ENCODE results near the gene MYO18B. TPM values are rescaled to one million over a fixed set of nuclear protein-coding genes. Genes with fewer than 3 reads are reported as not detected.

MYO18B gene
- total RNA-seq, 1 donor from 2014 or later, result 0.07 TPM

- FAIRE-seq (no peak), DNase-seq (ENCODE audit: low read depth) (no peak)
- peaks cover 15% of the 10 kb centered on the region for H3K4me1 ChIP-seq (ENCODE audit: insufficient read depth, low read length)
- H3K9ac ChIP-seq (ENCODE audit: low read length), result no peak overlapping the region
- no peak overlapping the region for H2AFZ ChIP-seq (ENCODE audit: low read depth, low read length)
- TF ChIP-seq CTCF (IDR thresholded peaks at IDR 0.05; ENCODE audit: insufficient read depth, low read depth, low read length) (no peak), EZH2 (IDR thresholded peaks at IDR 0.05; ENCODE audit: insufficient read depth, low read length) (no peak)
- no peak overlapping the region for H3K4me3 ChIP-seq (ENCODE audit: insufficient read depth, low read depth, low read length)
- H3K79me2 ChIP-seq (ENCODE audit: insufficient read depth, low read length), result no peaks in the 10 kb centered on the region
- H3K36me3 ChIP-seq (ENCODE audit: insufficient read depth, low read length), result no peaks in the 10 kb centered on the region
- peaks cover 2% of the 10 kb centered on the region for H3K4me1 Mint-ChIP-seq (ENCODE audit: low read depth, unreplicated experiment)
- no peaks in the 10 kb centered on the region for H3K9me3 ChIP-seq (ENCODE audit: insufficient read depth, low read depth, low read length)
- H3K4me3 Mint-ChIP-seq (ENCODE audit: unreplicated experiment), result no peak overlapping the region
- no peak overlapping the region for H3K27ac Mint-ChIP-seq (ENCODE audit: unreplicated experiment)
- H3K36me3 Mint-ChIP-seq (ENCODE audit: low read depth, unreplicated experiment), result no peaks in the 10 kb centered on the region
- no peak overlapping the region for H3K4me2 ChIP-seq (ENCODE audit: low read length)
- H4K20me1 ChIP-seq (ENCODE audit: insufficient read depth, low read length), result no peaks in the 10 kb centered on the region
- H3K9me3 Mint-ChIP-seq (ENCODE audit: unreplicated experiment), result peaks cover 4% of the 10 kb centered on the region
- no peaks in the 10 kb centered on the region for H3K27me3 ChIP-seq (ENCODE audit: insufficient read depth, low read length)
- peaks cover 4% of the 10 kb centered on the region for H3K27me3 Mint-ChIP-seq (ENCODE audit: low read depth, unreplicated experiment)
- H3K27ac ChIP-seq (ENCODE audit: low read depth, low read length), result no peak overlapping the region
Measured at GRCh38 chr22:25752615-25753214, 10.7 kb downstream of the MYO18B start.

GRCh38 chr22:25753252-25753651 is 11.3 kb downstream of the MYO18B start:
- Mint-ChIP-seq H3K4me1 (ENCODE audit: low read depth, unreplicated experiment) (no peaks in the 10 kb centered on the region), H3K27ac (ENCODE audit: unreplicated experiment) (no peak overlapping the region)
- no peaks in the 10 kb centered on the region for H3K79me2 ChIP-seq (ENCODE audit: insufficient read depth, low read length)

More at GRCh38 chr22:25753252-25753651, 11.3 kb downstream of the MYO18B start:
- H2AFZ ChIP-seq (ENCODE audit: low read depth, low read length), result no peak overlapping the region
- no peak overlapping the region for H3K4me3 Mint-ChIP-seq (ENCODE audit: unreplicated experiment)
- FAIRE-seq (no peak), DNase-seq (ENCODE audit: low read depth) (no peak)
- H3K4me1 ChIP-seq (ENCODE audit: insufficient read depth, low read length), result peaks cover 10% of the 10 kb centered on the region
- H3K9me3 ChIP-seq (ENCODE audit: insufficient read depth, low read depth, low read length), result no peaks in the 10 kb centered on the region
- no peaks in the 10 kb centered on the region for H3K36me3 ChIP-seq (ENCODE audit: insufficient read depth, low read length)
- H3K27ac ChIP-seq (ENCODE audit: low read depth, low read length), result no peak overlapping the region
- peaks cover 4% of the 10 kb centered on the region for H3K9me3 Mint-ChIP-seq (ENCODE audit: unreplicated experiment)
- H3K27me3 ChIP-seq (ENCODE audit: insufficient read depth, low read length), result no peaks in the 10 kb centered on the region
- H3K27me3 Mint-ChIP-seq (ENCODE audit: low read depth, unreplicated experiment), result peaks cover 2% of the 10 kb centered on the region
- H4K20me1 ChIP-seq (ENCODE audit: insufficient read depth, low read length), result no peaks in the 10 kb centered on the region
- H3K9ac ChIP-seq (ENCODE audit: low read length), result no peak overlapping the region
- H3K4me3 ChIP-seq (ENCODE audit: insufficient read depth, low read depth, low read length), result no peak overlapping the region
- H3K4me2 ChIP-seq (ENCODE audit: low read length), result no peak overlapping the region
- no peaks in the 10 kb centered on the region for H3K36me3 Mint-ChIP-seq (ENCODE audit: low read depth, unreplicated experiment)
- TF ChIP-seq EZH2 (IDR thresholded peaks at IDR 0.05; ENCODE audit: insufficient read depth, low read length), result no peak
- TF ChIP-seq CTCF (IDR thresholded peaks at IDR 0.05; ENCODE audit: insufficient read depth, low read depth, low read length), result no peak

Measured in astrocyte (in vitro differentiated cells and primary cell).